Measurements from ENCODE around the gene PRR5L. TPM values are rescaled to one million over a fixed set of nuclear protein-coding genes. Genes with fewer than 3 reads are reported as not detected.

Gene PRR5L
- 10 to 100 TPM; 10.6 to 22.8 (median 11.5) TPM for polyA plus RNA-seq (ENCODE audit: insufficient read depth in 1 of 5, insufficient read length in 5 of 5, low replicate concordance in 1 of 5)
- long read RNA-seq, donor 1 = 0 reads
- long read RNA-seq, donor 2 = 0 reads
- long read RNA-seq, donor 3 = 0 reads
- long read RNA-seq, donor 4 = 0 reads
- long read RNA-seq, donor 5 = 0 reads
- long read RNA-seq, donor 6 = 0 reads
- long read RNA-seq, donor 7, partial matches to known transcripts = 0 of 1 reads
- long read RNA-seq, donor 7, other reads (novel, unspliced or antisense) = 0 of 1 reads
- long read RNA-seq, donor 8 = 0 reads

GRCh38 chr11:36295926-36296325 lies at the start of gene PRR5L:
TSS of gene PRR5L (plus strand) at chr11:36296288. CDS start at chr11:36401122, 104,834 bp downstream.
- DNase-seq = no peak

DNA sequence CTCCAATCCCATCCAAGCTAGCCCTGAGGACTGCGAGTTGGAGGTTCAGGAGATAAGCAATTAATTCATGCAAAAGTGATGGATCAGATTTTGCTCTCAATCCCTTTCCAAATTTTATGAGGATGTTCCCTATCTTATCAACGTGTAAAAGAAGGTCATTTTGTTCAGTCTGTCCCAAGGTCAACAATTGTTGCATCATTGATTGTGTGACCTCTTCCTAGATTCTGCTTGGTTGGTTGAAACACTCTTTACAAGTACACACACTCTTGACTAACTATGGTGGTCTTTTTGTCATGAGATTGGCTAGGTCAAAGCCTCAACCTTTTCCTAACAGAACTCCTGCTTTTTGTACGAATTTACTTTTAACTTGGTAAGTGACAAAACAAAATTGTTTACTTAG lies 48.6 kb upstream of the PRR5L start:
- no peak for DNase-seq

DNA sequence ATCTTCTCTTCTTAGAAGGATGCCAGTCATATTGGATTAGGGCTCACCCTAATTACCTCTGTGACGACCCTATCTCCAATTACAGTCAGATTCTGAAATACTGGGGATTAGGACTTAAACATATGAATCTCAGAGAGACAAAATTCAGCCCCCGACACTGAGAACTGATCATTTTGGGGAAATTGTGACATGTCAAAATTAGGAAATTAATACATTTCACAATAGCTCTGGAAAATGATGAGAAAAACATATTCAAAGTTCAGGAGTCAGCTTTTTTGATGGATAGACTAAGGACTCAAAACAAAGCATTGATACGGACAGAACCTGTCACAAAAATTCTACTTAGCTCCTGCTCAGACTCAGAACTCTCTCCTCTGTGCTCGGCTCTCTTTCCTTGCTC lies 47.7 kb upstream of the PRR5L start:
- DNase-seq = no peak

- no peak for DNase-seq
These were observed 46.8 kb upstream of the PRR5L start for GRCh38 chr11:36249246-36249645.

GRCh38 chr11:36251823-36252222 lies 44.3 kb upstream of the PRR5L start:
- DNase-seq = no peak

DNA sequence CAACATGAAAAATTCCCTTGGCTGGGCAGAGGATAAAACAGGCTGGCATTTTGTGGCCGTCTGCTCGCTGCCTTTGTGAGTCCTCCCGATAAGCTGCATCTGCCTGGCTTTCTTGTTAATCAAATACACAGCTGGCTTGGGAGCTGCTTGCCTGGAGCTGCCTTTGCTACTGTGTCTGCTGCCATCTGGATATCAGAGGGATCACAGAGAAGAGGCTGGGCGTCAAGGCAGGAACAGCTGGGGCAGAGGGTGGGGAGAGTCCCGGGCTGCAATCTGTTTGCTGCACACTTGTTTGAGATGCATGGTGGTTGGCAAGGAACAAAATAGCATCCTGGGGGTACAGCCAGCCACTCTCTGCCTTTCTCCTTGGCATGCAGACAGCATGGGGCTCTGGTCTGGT lies 42.9 kb upstream of the PRR5L start:
- peak; percentile 18 to 33 for DNase-seq

DNA sequence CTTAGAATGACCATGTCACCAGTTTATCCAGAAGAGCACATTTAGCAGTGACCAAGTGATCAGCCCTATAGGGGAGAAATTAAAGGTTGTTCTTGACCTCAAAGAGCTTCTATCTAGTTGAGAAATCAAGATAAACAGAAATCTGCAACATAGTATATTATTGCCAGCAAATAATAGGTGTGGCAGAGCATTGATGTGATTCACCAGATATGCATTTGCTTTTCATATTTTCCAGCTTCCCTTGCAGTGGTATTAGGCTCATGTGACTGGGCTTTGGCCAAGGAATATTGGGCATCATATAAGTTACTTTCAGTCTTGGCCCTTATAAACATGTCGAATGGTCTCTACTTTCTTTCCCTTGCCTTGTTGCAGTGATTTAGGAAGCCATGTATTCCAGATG lies 41.4 kb upstream of the PRR5L start:
- no peak for DNase-seq

DNA sequence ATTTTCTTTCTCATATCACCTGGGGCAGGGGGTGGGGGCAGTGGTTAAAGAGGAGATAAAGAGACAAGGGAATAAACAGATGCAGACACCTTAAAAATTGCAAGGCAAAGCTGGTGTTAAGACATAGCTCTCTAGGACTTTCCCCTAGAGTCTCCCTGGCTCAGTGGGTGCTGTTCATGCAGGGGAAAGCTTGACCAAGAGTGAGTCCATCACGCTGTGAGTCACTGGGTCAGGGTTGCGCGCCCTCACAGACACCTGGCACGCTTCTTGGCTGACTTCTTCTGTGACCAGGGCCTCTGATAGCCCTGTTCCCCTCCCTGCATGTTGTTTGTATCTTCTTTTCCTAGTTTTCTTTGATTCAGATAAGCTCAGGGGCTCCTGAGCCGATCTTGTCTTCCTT lies 38.7 kb upstream of the PRR5L start:
- no peak for DNase-seq

DNA sequence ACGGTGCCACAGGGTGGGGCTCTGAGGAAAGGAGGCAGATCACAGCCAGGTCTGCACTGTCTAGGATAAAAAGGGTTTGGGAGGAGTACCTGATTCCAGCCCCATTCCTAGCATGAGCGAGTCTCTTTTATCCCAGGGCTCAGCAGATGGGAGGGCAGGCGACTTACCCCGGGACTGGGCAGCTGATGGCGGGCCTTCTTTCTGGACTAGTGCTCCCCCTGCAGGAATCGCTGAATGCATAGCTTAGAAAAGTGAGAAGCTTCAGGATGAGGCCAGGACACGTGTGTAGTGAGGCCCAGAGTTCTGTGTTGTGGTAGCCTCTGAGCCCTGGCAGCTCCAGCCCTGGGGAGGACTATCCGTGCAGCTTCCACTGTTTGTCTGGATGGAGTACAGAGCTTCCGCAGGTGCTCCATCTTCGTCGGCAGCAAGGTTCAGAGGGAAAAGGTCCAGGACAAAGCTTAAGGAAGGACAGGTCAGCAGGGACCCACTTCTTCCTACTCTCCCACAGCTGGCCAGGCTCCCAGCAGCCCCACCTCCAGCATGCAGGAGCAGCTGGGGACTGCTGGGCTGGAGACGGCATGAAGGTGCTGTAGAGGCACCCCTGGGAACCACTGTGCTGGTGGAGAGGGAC lies 37.2 kb upstream of the PRR5L start:
- peak; percentile 16 to 48 for DNase-seq

DNA sequence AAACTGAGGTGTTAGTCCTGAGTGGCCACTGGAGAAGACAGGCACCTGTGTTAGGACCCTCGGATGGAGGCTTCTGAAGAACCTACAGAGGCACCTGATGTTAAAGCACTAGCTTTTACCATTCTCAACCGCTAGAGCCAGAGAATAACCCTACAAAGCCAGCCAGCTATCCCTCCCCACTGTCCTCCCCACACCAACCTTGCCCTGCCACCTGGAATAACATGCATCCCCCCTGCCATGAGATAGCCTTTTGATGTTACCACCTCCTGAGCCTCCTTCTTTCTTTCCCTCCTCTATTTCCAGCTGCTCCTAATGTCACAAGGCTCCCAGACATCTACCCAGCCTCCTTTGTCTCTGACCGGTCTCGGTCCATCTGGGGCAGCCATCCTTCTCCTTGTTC lies 35.0 kb upstream of the PRR5L start:
- DNase-seq = no peak

DNA sequence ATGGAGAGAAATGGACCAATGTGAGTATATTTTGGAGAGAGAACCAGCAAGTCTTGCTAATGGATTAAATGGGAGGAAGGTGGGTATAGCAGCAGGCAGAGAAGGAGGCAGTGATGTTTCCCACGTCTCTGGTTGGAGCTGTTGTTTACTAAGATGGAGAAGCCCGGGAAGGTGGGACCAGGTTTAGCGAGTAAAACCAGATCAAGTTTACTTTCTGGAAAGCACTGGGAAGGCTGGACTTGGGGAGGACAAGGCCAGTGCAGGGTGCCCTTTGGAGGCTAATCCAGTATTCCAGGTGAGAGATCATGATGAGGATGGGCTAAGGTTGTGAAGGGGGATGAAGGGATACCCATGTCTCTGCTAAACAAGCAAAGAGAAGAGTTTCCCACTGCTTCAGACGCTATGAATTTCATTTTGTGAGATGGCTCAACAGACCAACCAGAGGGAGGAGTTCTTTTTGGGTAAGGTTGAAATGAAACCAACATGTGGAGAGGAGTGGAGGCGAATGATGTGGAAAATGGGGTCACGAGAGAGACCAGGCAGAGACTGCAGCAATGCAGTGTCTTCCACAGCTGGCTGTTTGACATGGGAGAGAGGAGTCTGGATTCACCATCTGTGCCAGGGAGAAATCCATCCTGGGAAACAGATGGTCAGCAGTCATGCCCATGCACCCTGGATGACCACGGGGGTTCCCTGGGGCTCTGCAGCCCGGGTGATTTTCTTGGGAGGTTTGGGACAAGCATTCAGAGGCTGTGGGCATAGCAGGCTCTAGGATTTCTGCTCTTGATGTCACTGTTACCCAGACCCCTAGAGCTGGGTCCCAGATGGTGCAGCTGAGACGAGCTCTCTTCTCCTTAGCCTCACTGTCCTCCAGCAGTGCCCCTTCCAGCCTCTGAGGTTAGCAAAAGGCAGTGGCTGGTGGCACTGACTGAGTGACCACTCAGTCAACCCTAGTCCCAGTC lies 31.8 kb upstream of the PRR5L start:
- no peak for DNase-seq

DNA sequence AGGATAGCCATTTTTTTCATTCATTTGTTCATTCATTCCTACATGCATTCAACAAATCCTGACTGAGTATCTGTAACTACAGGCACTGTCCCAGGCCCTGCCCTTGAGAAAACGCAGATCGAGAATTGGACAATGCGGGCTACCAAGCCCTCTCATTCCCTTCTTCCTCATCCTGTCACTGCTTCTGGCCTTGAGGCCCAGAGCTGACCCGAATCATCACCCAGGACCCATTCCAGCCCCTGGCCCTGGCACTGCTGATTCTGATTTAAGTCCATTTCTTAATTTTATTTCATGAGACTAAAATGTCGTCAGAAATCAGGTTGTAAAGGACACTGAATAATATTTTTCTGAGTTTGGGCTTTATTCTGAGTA lies 31.1 kb upstream of the PRR5L start:
- no peak for DNase-seq

DNA sequence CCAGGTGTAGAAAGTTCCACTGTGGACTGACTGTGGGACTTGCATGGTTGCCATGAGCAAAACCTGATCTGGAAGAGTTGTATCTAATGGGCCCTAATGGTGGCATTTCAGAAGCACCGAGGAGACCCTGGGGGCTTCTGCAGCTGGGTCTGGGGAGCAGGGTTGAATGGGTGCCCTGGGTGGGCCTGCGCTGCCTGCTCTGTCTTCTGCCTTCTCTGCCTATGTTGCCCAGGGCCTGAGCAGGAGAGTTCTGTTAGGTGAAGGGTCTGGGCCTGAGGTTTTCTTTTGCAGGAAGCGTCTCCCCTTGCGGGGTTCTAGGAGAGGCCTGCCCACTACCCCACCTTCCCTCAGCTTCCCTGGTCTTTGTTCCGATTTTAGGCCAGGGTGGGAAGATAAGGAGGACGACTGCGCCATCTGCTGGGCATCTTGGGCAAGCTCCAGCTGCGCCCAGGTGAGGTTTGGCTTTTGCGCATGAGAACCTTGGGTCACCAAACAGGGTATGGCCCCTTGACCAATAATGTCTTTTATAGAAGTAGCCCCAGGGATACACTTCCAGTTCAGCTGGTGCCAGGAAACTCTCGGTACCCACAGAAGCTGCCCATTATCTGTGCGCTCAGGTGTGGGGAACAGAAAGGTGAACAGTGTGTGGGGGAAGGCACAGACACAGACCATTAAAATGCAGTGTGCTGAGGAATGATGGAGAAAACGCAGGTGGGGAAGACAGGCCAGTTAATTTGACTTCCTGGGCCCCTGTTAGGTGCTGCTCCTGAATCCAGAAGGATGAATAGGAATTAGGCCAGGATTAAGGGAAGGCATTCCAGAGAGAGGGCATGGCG lies 30.1 kb upstream of the PRR5L start:
- peak; percentile 21 to 40 for DNase-seq

DNA sequence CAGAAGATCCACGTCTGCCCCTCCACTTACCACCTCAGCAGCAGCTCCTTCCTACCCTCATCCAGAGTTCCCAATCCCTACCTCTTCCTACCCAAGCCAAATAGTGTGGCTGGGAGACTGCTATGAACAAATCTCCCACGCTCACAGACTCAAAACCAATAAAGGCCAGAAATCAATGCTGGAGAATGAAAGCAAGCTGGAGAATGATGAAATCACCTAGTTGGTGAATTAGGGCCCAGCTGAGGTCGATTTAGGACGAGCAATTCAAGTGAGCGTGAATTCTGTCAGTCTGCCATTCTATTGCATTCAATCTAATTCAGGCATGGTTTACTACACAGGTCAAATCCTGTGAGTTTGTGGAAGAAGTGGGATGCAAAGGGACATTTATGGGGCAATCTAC lies 29.3 kb upstream of the PRR5L start:
- no peak for DNase-seq

DNA sequence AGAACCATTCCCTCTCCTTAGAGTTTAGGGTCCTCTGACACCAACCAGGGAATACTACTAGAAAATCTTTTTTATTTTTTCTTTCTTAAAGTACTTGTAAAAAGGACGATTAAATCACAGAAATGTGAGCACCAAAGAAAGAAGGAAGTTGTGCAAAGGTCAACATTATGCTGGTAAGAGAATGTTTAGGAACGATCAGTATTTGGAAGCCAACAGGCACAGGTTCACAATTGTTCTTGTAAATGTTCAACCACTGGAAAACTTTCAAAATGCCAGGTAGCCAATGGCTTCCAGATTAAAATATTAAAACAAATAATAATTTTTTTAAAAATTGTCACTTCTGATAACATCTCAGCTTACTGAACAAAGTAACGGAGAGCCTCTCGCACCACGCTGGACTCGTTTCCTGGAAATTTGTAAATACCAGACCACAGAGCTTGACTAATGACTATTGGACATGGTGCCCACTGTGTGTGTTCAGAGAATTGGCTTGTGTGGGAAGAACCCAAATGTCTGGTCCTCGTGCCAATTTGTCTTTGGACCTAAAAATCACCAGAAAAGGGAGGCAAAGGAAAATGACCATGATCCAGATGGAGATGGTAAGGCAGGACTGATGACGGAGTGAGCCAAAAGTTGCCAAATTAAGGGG lies 27.6 kb upstream of the PRR5L start:
- DNase-seq = no peak

- DNase-seq = no peak
These were observed 25.4 kb upstream of the PRR5L start for GRCh38 chr11:36270701-36271100.

DNA sequence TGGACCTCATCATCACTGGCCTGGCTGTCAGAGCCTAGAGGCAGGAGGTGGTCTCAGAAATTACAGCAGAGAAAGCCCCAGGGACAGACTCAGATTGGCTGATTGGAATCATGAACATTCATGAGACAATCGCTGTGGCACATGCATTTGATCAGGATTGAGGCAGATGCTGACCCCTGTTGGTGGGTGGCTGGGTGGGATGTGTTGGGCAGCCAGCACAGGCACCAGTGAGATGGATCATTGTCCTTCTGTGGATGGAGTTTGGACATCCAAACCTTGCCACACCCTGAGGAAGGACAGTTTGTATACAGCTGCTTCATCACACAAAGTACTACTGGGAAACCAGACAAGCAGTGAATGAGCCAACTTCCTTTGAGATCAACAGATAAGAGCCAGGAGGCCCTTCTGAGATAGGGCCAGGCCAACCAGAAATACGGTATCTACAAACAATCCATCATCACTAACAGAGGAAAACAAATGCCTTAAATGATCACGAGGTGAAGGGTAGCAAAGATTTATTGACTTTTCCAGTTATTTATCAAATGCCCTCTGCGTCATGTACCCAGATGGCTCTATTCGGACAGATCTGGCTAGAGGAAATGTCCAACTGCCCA lies 24.2 kb upstream of the PRR5L start:
- DNase-seq = no peak

DNA sequence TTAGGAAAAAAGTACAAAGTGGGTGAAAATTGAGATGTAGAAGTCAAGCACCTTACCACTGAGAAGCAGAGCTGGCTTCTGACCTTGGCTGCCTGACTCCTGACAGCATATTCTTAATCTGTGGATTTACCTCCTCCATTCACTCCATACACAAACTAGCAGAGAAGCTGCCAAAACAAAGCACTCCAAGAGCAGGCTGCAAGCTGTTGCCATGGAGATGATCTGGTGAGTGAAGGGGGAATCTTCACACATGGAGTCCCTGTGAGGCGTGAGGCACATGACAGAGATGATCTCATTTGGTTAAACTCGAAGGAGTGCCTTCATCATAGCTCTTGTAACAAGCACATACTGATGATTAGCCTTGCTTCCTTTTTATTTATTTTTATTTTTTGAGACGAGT lies 23.0 kb upstream of the PRR5L start:
- no peak for DNase-seq

DNA sequence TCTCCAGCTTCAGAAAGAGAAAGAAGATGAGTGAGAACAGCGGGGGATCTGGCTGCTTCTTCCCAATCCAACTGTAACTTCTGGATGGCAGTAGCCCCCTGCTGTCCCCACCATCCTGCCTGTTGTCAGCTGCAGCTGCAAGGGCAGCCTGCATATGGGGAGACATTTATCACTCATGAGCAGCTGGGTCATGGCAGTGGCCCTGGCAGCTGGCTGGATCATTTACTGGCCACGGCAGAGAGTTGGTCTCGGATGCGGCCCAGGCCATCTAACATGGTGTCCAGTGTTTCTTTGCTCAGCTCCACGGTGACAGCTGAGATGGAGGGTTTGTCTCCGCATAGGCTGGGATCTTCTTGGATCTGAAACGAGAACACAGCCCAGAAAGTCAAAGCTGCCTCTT lies 21.7 kb upstream of the PRR5L start:
- no peak for DNase-seq

DNA sequence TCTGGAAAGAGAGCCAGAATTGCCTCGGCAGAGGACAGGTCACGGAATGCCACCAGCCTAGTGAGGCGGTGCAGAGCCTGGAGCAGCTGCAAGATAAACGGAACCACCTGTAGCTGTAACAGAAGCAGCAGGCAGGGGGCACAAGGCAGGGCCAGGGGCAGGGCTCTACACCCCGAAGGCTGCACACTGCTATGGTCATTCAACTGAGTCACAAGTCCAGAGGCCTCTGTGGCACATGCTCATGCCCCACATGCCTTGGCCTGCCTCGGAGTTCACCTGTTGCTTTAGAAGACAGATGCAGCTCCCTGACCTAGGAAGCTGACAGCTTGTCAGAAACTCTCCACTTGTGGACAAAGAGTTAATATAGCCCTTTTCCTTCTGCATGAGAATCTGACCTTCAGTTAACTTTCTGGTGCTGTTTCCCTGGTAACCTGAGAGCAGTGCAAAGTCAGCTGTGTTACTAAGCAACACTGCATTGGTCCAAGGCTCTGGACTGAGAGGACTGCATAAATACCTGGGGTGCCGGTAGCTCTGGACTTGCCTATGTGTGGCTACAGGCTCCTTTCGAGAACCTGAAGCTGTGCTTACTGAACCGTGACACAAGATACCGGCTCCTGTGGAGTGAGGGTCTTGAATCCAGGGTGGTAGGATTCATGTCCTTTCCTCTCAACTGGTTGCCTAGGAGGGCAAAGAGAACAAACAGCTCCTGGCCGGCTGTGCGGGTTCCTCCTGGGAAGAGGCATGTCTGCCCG lies 17.4 kb upstream of the PRR5L start:
- DNase-seq = no peak
